GM12891 (cell line): ENCODE results near the gene MMEL1.
A peak's percentile ranks its signal among the peaks of the same experiment; 100 is the strongest.
"Not testable (repeated sequence)": the region's sequence is repeated elsewhere in the genome, so short reads cannot be mapped to it uniquely, and the experiment has no call there.

Experiments used
- DNase-seq: peaks from one replicate; pipeline ENCODE4 v3.0.0; 2011; ENCODE audit warnings: low spot score; ENCODE audit not compliant: insufficient read length
- FAIRE-seq: peaks from 2 replicates; lab custom pipeline; 2011; peaks lifted over from hg19 to GRCh38; lab: Jason Lieb, UNC
- PAX5 ChIP-seq: IDR thresholded peaks from 2 replicates; pipeline ENCODE4 v1.6.1; 2011; ENCODE audit warnings: low read length, moderate library complexity, mild to moderate bottlenecking; ENCODE audit not compliant: insufficient read depth, severe bottlenecking
- POLR2A ChIP-seq: IDR thresholded peaks from 2 replicates; pipeline ENCODE4 v1.6.1; 2011; ENCODE audit warnings: low read depth, low read length, control low read depth
- POLR2AphosphoS5 ChIP-seq: IDR thresholded peaks from 2 replicates; pipeline ENCODE4 v1.6.1; 2011; ENCODE audit warnings: low read depth, low read length, control low read depth
- POU2F2 ChIP-seq: IDR thresholded peaks from 2 replicates; pipeline ENCODE4 v1.6.1; 2011; ENCODE audit warnings: low read depth, mild to moderate bottlenecking, control low read depth, low read length, moderate library complexity
- SPI1 ChIP-seq: IDR thresholded peaks from 2 replicates; pipeline ENCODE4 v1.6.1; 2011; ENCODE audit warnings: low read depth, low read length, control low read depth
- TAF1 ChIP-seq: IDR thresholded peaks from 2 replicates; pipeline ENCODE4 v1.6.1; 2011; ENCODE audit warnings: low read depth, low read length, control low read depth

Gene MMEL1

GRCh38 chr1:2627746-2628145 is 5.1 kb downstream of the MMEL1 start:
- TF ChIP-seq TAF1 (no peak), POLR2AphosphoS5 (no peak), POLR2A (no peak), SPI1 (no peak), PAX5 (no peak), POU2F2 (no peak)
- FAIRE-seq (no peak), DNase-seq (no peak)

- not testable (repeated sequence) for FAIRE-seq, DNase-seq
These were observed 7.1 kb downstream of the MMEL1 start for GRCh38 chr1:2625748-2626147.

- no peak for DNase-seq
- no peak for FAIRE-seq
- TF ChIP-seq PAX5 (no peak), POU2F2 (no peak)
These were observed 7.5 kb downstream of the MMEL1 start for GRCh38 chr1:2625311-2625710.

- DNase-seq: no peak
- FAIRE-seq: no peak
- TF ChIP-seq POLR2AphosphoS5 (no peak), POLR2A (no peak), SPI1 (no peak), POU2F2 (no peak), PAX5 (no peak), TAF1 (no peak)
These were observed 8.0 kb downstream of the MMEL1 start for GRCh38 chr1:2624735-2625300.

- no peak for DNase-seq
- no peak for FAIRE-seq
- TF ChIP-seq POLR2AphosphoS5: no peak
- TF ChIP-seq POLR2A: no peak
- TF ChIP-seq SPI1: no peak
- no peak for TF ChIP-seq TAF1
These were observed 9.1 kb downstream of the MMEL1 start for GRCh38 chr1:2623571-2624337.

GRCh38 chr1:2617971-2618470 is 14.8 kb downstream of the MMEL1 start:
- DNase-seq (no peak), FAIRE-seq (no peak)
- TF ChIP-seq POU2F2 (no peak), PAX5 (no peak), POLR2AphosphoS5 (no peak), POLR2A (no peak), SPI1 (no peak), TAF1 (no peak)

GRCh38 chr1:2614145-2614544 is 18.7 kb downstream of the MMEL1 start:
- FAIRE-seq (no peak), DNase-seq (no peak)
- TF ChIP-seq TAF1 (no peak), POLR2AphosphoS5 (no peak), SPI1 (no peak), POLR2A (no peak), PAX5 (no peak), POU2F2 (no peak)

GRCh38 chr1:2612591-2613365 is 20.0 kb downstream of the MMEL1 start:
- FAIRE-seq (no peak), DNase-seq (no peak)
- TF ChIP-seq SPI1 (no peak), PAX5 (no peak), POLR2AphosphoS5 (no peak), POU2F2 (no peak), TAF1 (no peak), POLR2A (no peak)

GRCh38 chr1:2611621-2612437 is 21.0 kb downstream of the MMEL1 start:
- FAIRE-seq (no peak), DNase-seq (peak; percentile 8)
- TF ChIP-seq TAF1: no peak
- TF ChIP-seq POU2F2: no peak
- TF ChIP-seq PAX5: no peak
- no peak for TF ChIP-seq SPI1
- TF ChIP-seq POLR2AphosphoS5: no peak
- no peak for TF ChIP-seq POLR2A
